Activated naive CD8-positive, alpha-beta T cell treated with anti-CD3 and anti-CD28 coated beads, Interleukin-2, amount 50 U/mL, for 24 hours (primary cell): ENCODE measurements around the gene CYTH1.
A peak's percentile ranks its signal among the peaks of the same experiment; 100 is the strongest.
"Not testable (repeated sequence)": the region's sequence is repeated elsewhere in the genome, so short reads cannot be mapped to it uniquely, and the experiment has no call there.

Source experiments
- ATAC-seq: fragments of 150-1000 bp; cut with Tn5 transposase; one replicate; pipeline ENCODE4 v1.10.0; 2021
- DNase-seq: peaks from one replicate; pipeline ENCODE4 v3.0.0; 2021
- H3K27ac Mint-ChIP-seq: one replicate; pipeline ENCODE4 v1.8.0; 2021; ENCODE audit warnings: mild to moderate bottlenecking, mixed read lengths
- H3K27me3 Mint-ChIP-seq: one replicate; pipeline ENCODE4 v1.8.0; 2021; ENCODE audit warnings: mixed read lengths
- H3K36me3 Mint-ChIP-seq: one replicate; pipeline ENCODE4 v1.8.0; 2021; ENCODE audit warnings: low read depth, mixed read lengths
- H3K4me1 Mint-ChIP-seq: one replicate; pipeline ENCODE4 v1.8.0; 2021; ENCODE audit warnings: mixed read lengths
- H3K4me3 Mint-ChIP-seq: one replicate; pipeline ENCODE4 v1.8.0; 2021; ENCODE audit warnings: mild to moderate bottlenecking, moderate library complexity, mixed read lengths
- H3K9me3 Mint-ChIP-seq: one replicate; pipeline ENCODE4 v1.8.0; 2021; ENCODE audit warnings: mixed read lengths

The CYTH1 gene

GRCh38 chr17:78787444-78787843 lies 5.4 kb upstream of the CYTH1 start:
- Mint-ChIP-seq H3K4me1 (peaks cover 57% of the 10 kb centered on the region), H3K4me3 (no peak overlapping the region), H3K27me3 (no peaks in the 10 kb centered on the region), H3K9me3 (no peaks in the 10 kb centered on the region), H3K27ac (peak overlapping the region; percentile 37), H3K36me3 (peaks cover 20% of the 10 kb centered on the region)
- DNase-seq: no peak
- ATAC-seq: peak; percentile 16

GRCh38 chr17:78785663-78786057 lies 3.6 kb upstream of the CYTH1 start:
- peak overlapping the region; percentile 42 for H3K27ac Mint-ChIP-seq
- peaks cover 9% of the 10 kb centered on the region for H3K36me3 Mint-ChIP-seq
- no peaks in the 10 kb centered on the region for H3K9me3 Mint-ChIP-seq
- no peaks in the 10 kb centered on the region for H3K27me3 Mint-ChIP-seq
- H3K4me1 Mint-ChIP-seq: peaks cover 47% of the 10 kb centered on the region
- ATAC-seq: no peak
- H3K4me3 Mint-ChIP-seq: no peak overlapping the region
- no peak for DNase-seq

GRCh38 chr17:78785011-78785662 lies 3.1 kb upstream of the CYTH1 start:
- DNase-seq (no peak), ATAC-seq (no peak)
- H3K4me1 Mint-ChIP-seq: peaks cover 46% of the 10 kb centered on the region
- H3K36me3 Mint-ChIP-seq: peaks cover 7% of the 10 kb centered on the region
- H3K27me3 Mint-ChIP-seq: no peaks in the 10 kb centered on the region
- H3K4me3 Mint-ChIP-seq: no peak overlapping the region
- H3K9me3 Mint-ChIP-seq: no peaks in the 10 kb centered on the region
- H3K27ac Mint-ChIP-seq: peak overlapping the region; percentile 42

GRCh38 chr17:78784352-78784751 lies 2.3 kb upstream of the CYTH1 start:
- peaks cover 47% of the 10 kb centered on the region for H3K4me1 Mint-ChIP-seq

GRCh38 chr17:78783711-78784324 lies 1.7 kb upstream of the CYTH1 start:
- Mint-ChIP-seq H3K27ac (peak overlapping the region; percentile 69), H3K4me1 (peaks cover 49% of the 10 kb centered on the region)
- no peak for DNase-seq

More at GRCh38 chr17:78784352-78784751, 2.3 kb upstream of the CYTH1 start:
- Mint-ChIP-seq H3K4me3 (no peak overlapping the region), H3K27me3 (no peaks in the 10 kb centered on the region), H3K27ac (peak overlapping the region; percentile 69), H3K36me3 (peaks cover 7% of the 10 kb centered on the region), H3K9me3 (no peaks in the 10 kb centered on the region)
- ATAC-seq: no peak
- DNase-seq: no peak

GRCh38 chr17:78781104-78781892 lies 775 bp downstream of the CYTH1 start:
- Mint-ChIP-seq H3K4me1 (peaks cover 59% of the 10 kb centered on the region), H3K27ac (peak overlapping the region; percentile 98), H3K27me3 (no peaks in the 10 kb centered on the region), H3K9me3 (no peaks in the 10 kb centered on the region), H3K4me3 (peak overlapping the region; percentile 91), H3K36me3 (peaks cover 2% of the 10 kb centered on the region)
- DNase-seq: peak; percentile 56
- peak; percentile 21 for ATAC-seq

More at GRCh38 chr17:78783711-78784324, 1.7 kb upstream of the CYTH1 start:
- peaks cover 7% of the 10 kb centered on the region for H3K36me3 Mint-ChIP-seq
- H3K27me3 Mint-ChIP-seq: no peaks in the 10 kb centered on the region
- H3K4me3 Mint-ChIP-seq: peak overlapping the region; percentile 78
- no peak for ATAC-seq
- H3K9me3 Mint-ChIP-seq: no peaks in the 10 kb centered on the region

- H3K27ac Mint-ChIP-seq: peak overlapping the region; percentile 98
- H3K4me3 Mint-ChIP-seq: peak overlapping the region; percentile 91
- no peak for DNase-seq
- H3K36me3 Mint-ChIP-seq: peaks cover 2% of the 10 kb centered on the region
- ATAC-seq: no peak
- H3K9me3 Mint-ChIP-seq: no peaks in the 10 kb centered on the region
- H3K27me3 Mint-ChIP-seq: no peaks in the 10 kb centered on the region
- peaks cover 61% of the 10 kb centered on the region for H3K4me1 Mint-ChIP-seq
These were observed 1.7 kb downstream of the CYTH1 start for GRCh38 chr17:78780335-78780734.

GRCh38 chr17:78779850-78780249 lies 2.2 kb downstream of the CYTH1 start:
- no peak for DNase-seq

GRCh38 chr17:78779286-78779651 lies 2.8 kb downstream of the CYTH1 start:
- H3K4me1 Mint-ChIP-seq: peaks cover 64% of the 10 kb centered on the region
- H3K27ac Mint-ChIP-seq: peak overlapping the region; percentile 98
- not testable (repeated sequence) for ATAC-seq, H3K27me3 Mint-ChIP-seq, H3K36me3 Mint-ChIP-seq, DNase-seq, H3K9me3 Mint-ChIP-seq
- peak overlapping the region; percentile 91 for H3K4me3 Mint-ChIP-seq

More at GRCh38 chr17:78779850-78780249, 2.2 kb downstream of the CYTH1 start:
- ATAC-seq: peak; percentile 7
- peak overlapping the region; percentile 98 for H3K27ac Mint-ChIP-seq
- H3K27me3 Mint-ChIP-seq: no peaks in the 10 kb centered on the region
- no peaks in the 10 kb centered on the region for H3K9me3 Mint-ChIP-seq
- peak overlapping the region; percentile 91 for H3K4me3 Mint-ChIP-seq
- H3K4me1 Mint-ChIP-seq: peaks cover 61% of the 10 kb centered on the region
- H3K36me3 Mint-ChIP-seq: peaks cover 2% of the 10 kb centered on the region

- no peak for DNase-seq
- peaks cover 70% of the 10 kb centered on the region for H3K4me1 Mint-ChIP-seq
- ATAC-seq: peak; percentile 6
These were observed 4.2 kb downstream of the CYTH1 start for GRCh38 chr17:78777881-78778280.

GRCh38 chr17:78774956-78775571 lies 7.0 kb downstream of the CYTH1 start:
- DNase-seq: peak; percentile 74
- Mint-ChIP-seq H3K4me1 (peaks cover 84% of the 10 kb centered on the region), H3K27ac (peak overlapping the region; percentile 96)

More at GRCh38 chr17:78777881-78778280, 4.2 kb downstream of the CYTH1 start:
- Mint-ChIP-seq H3K36me3 (peaks cover 3% of the 10 kb centered on the region), H3K9me3 (no peaks in the 10 kb centered on the region), H3K27ac (peak overlapping the region; percentile 98), H3K4me3 (peak overlapping the region; percentile 36), H3K27me3 (no peaks in the 10 kb centered on the region)

GRCh38 chr17:78774453-78774852 lies 7.6 kb downstream of the CYTH1 start:
- peaks cover 5% of the 10 kb centered on the region for H3K36me3 Mint-ChIP-seq
- H3K9me3 Mint-ChIP-seq: no peaks in the 10 kb centered on the region
- peak overlapping the region; percentile 96 for H3K27ac Mint-ChIP-seq
- peak; percentile 12 for ATAC-seq
- peak overlapping the region; percentile 83 for H3K4me3 Mint-ChIP-seq
- H3K27me3 Mint-ChIP-seq: no peaks in the 10 kb centered on the region
- no peak for DNase-seq
- peaks cover 78% of the 10 kb centered on the region for H3K4me1 Mint-ChIP-seq

More at GRCh38 chr17:78774956-78775571, 7.0 kb downstream of the CYTH1 start:
- no peaks in the 10 kb centered on the region for H3K9me3 Mint-ChIP-seq
- peaks cover 7% of the 10 kb centered on the region for H3K36me3 Mint-ChIP-seq
- peak; percentile 85 for ATAC-seq
- H3K27me3 Mint-ChIP-seq: no peaks in the 10 kb centered on the region
- H3K4me3 Mint-ChIP-seq: peak overlapping the region; percentile 83

GRCh38 chr17:78771758-78772382 lies 10.2 kb downstream of the CYTH1 start:
- Mint-ChIP-seq H3K4me1 (peaks cover 59% of the 10 kb centered on the region), H3K36me3 (peaks cover 5% of the 10 kb centered on the region), H3K4me3 (peak overlapping the region; percentile 75), H3K27me3 (no peaks in the 10 kb centered on the region), H3K27ac (peak overlapping the region; percentile 96), H3K9me3 (no peaks in the 10 kb centered on the region)
- peak; percentile 44 for ATAC-seq
- no peak for DNase-seq

- DNase-seq: no peak
- H3K9me3 Mint-ChIP-seq: no peaks in the 10 kb centered on the region
- H3K27ac Mint-ChIP-seq: no peak overlapping the region
- no peaks in the 10 kb centered on the region for H3K27me3 Mint-ChIP-seq
- peaks cover 5% of the 10 kb centered on the region for H3K36me3 Mint-ChIP-seq
- peaks cover 43% of the 10 kb centered on the region for H3K4me1 Mint-ChIP-seq
- no peak overlapping the region for H3K4me3 Mint-ChIP-seq
- no peak for ATAC-seq
These were observed 12.8 kb downstream of the CYTH1 start for GRCh38 chr17:78769196-78769773.
